ENCODE results near the gene DENND6B.

DNA sequence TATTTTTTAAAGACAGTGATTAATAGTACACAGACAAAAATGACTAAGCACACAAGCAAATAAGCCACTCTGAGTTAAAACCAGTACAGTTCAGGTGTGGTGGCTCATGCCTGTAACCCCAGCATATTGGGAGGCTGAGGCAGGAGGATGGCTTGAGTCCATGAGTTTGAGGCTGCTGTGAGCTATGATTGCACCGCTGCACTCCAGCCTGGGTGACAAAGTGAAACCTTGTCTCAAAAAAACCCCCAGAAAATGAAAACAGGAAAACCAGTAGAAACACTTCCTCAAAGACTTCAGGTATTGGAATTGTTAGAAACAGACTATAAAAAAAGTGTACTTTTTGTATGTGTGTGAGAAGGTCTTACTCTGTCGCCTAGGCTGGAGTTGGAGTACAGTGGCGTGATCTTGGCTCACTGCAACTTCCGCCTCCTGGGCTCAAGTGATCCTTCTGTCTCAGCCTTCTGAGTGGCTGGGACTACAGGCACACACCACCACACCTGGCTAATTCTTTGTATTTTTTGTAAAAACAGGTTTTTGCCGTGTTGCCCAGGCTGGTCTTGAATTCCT, 49.4 kb upstream of the DENND6B start:
- TF ChIP-seq, protein P1, sequence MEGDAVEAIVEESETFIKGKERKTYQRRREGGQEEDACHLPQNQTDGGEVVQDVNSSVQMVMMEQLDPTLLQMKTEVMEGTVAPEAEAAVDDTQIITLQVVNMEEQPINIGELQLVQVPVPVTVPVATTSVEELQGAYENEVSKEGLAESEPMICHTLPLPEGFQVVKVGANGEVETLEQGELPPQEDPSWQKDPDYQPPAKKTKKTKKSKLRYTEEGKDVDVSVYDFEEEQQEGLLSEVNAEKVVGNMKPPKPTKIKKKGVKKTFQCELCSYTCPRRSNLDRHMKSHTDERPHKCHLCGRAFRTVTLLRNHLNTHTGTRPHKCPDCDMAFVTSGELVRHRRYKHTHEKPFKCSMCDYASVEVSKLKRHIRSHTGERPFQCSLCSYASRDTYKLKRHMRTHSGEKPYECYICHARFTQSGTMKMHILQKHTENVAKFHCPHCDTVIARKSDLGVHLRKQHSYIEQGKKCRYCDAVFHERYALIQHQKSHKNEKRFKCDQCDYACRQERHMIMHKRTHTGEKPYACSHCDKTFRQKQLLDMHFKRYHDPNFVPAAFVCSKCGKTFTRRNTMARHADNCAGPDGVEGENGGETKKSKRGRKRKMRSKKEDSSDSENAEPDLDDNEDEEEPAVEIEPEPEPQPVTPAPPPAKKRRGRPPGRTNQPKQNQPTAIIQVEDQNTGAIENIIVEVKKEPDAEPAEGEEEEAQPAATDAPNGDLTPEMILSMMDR (IDR thresholded peaks at IDR 0.05): no peak
- TF ChIP-seq POLR2A (IDR thresholded peaks at IDR 0.05): no peak
